Osteocyte (in vitro differentiated cells): ENCODE measurements around the gene RGS5. TPM values are rescaled to one million over a fixed set of nuclear protein-coding genes. Genes with fewer than 3 reads are reported as not detected.

Experiments used
- DNase-seq: peaks from one replicate; pipeline ENCODE4 v3.0.0; 2021; ENCODE audit warnings: mixed read lengths; ENCODE audit not compliant: unreplicated experiment; ENCODE audit errors: extremely low spot score
- H3K27ac Mint-ChIP-seq: one replicate; pipeline ENCODE4 v1.8.0; 2021; ENCODE audit warnings: mild to moderate bottlenecking, mixed read lengths; ENCODE audit not compliant: unreplicated experiment
- H3K27me3 Mint-ChIP-seq: one replicate; pipeline ENCODE4 v1.8.0; 2021; ENCODE audit warnings: mixed read lengths; ENCODE audit not compliant: unreplicated experiment
- H3K36me3 Mint-ChIP-seq: one replicate; pipeline ENCODE4 v1.8.0; 2021; ENCODE audit warnings: mixed read lengths; ENCODE audit not compliant: unreplicated experiment
- H3K4me1 Mint-ChIP-seq: one replicate; pipeline ENCODE4 v1.8.0; 2021; ENCODE audit warnings: mixed read lengths; ENCODE audit not compliant: unreplicated experiment
- H3K4me3 Mint-ChIP-seq: one replicate; pipeline ENCODE4 v1.8.0; 2021; ENCODE audit warnings: mild to moderate bottlenecking, moderate library complexity, mixed read lengths; ENCODE audit not compliant: unreplicated experiment
- H3K9me3 Mint-ChIP-seq: one replicate; pipeline ENCODE4 v1.8.0; 2021; ENCODE audit warnings: mixed read lengths; ENCODE audit not compliant: unreplicated experiment
- CTCF ChIP-seq: fragments of 200-600 bp; sonication (generic); IDR thresholded peaks from 2 replicates; pipeline ENCODE4 v1.5.0; 2021; ENCODE audit warnings: antibody characterized with exemption, mild to moderate bottlenecking, moderate library complexity
- total RNA-seq: library from RNA; stranded (reverse); gene quantifications from 2 replicates; pipeline ENCODE4 v1.2.1, GENCODE V29; 2021

The RGS5 gene
- total RNA-seq, 1 donor from 2014 or later, result 187 TPM

- Mint-ChIP-seq H3K27me3 (no peaks in the 10 kb centered on the region), H3K4me3 (no peak overlapping the region), H3K27ac (no peak overlapping the region), H3K9me3 (peaks cover 4% of the 10 kb centered on the region), H3K36me3 (peaks cover 20% of the 10 kb centered on the region), H3K4me1 (peaks cover 20% of the 10 kb centered on the region)
- TF ChIP-seq CTCF, result no peak
- no peak for DNase-seq
Measured at GRCh38 chr1:163187849-163188248, 14.9 kb downstream of the RGS5 start.

GRCh38 chr1:163186862-163187261 is 15.9 kb downstream of the RGS5 start:
- H3K27me3 Mint-ChIP-seq, result no peaks in the 10 kb centered on the region
- no peak overlapping the region for H3K27ac Mint-ChIP-seq
- H3K4me3 Mint-ChIP-seq, result no peak overlapping the region
- DNase-seq, result no peak
- H3K9me3 Mint-ChIP-seq, result peaks cover 4% of the 10 kb centered on the region
- peaks cover 18% of the 10 kb centered on the region for H3K4me1 Mint-ChIP-seq
- TF ChIP-seq CTCF, result no peak
- peaks cover 18% of the 10 kb centered on the region for H3K36me3 Mint-ChIP-seq

GRCh38 chr1:163182330-163182949 is 20.3 kb downstream of the RGS5 start:
- H3K4me3 Mint-ChIP-seq, result no peak overlapping the region
- H3K4me1 Mint-ChIP-seq, result peaks cover 18% of the 10 kb centered on the region
- H3K27ac Mint-ChIP-seq, result no peak overlapping the region
- DNase-seq, result no peak
- H3K9me3 Mint-ChIP-seq, result peaks cover 4% of the 10 kb centered on the region
- no peaks in the 10 kb centered on the region for H3K27me3 Mint-ChIP-seq
- peaks cover 9% of the 10 kb centered on the region for H3K36me3 Mint-ChIP-seq
- TF ChIP-seq CTCF, result no peak

GRCh38 chr1:163178628-163179027 is 24.1 kb downstream of the RGS5 start:
- no peaks in the 10 kb centered on the region for H3K27me3 Mint-ChIP-seq
- peaks cover 24% of the 10 kb centered on the region for H3K4me1 Mint-ChIP-seq
- H3K4me3 Mint-ChIP-seq, result no peak overlapping the region
- H3K36me3 Mint-ChIP-seq, result peaks cover 2% of the 10 kb centered on the region
- no peak for DNase-seq
- H3K27ac Mint-ChIP-seq, result no peak overlapping the region
- H3K9me3 Mint-ChIP-seq, result no peaks in the 10 kb centered on the region
- TF ChIP-seq CTCF, result no peak

- no peaks in the 10 kb centered on the region for H3K9me3 Mint-ChIP-seq
Measured at GRCh38 chr1:163176797-163177196, 25.9 kb downstream of the RGS5 start.

More at GRCh38 chr1:163176797-163177196, 25.9 kb downstream of the RGS5 start:
- no peak overlapping the region for H3K27ac Mint-ChIP-seq
- no peaks in the 10 kb centered on the region for H3K27me3 Mint-ChIP-seq
- no peak overlapping the region for H3K4me3 Mint-ChIP-seq
- peaks cover 36% of the 10 kb centered on the region for H3K4me1 Mint-ChIP-seq
- TF ChIP-seq CTCF, result no peak
- peaks cover 2% of the 10 kb centered on the region for H3K36me3 Mint-ChIP-seq
- no peak for DNase-seq
